Ovary (tissue), 9 donors: Measurements from ENCODE around the gene HNRNPA1. TPM values are rescaled to one million over a fixed set of nuclear protein-coding genes. Genes with fewer than 3 reads are reported as not detected.

Source experiments
- DNase-seq, 5 donors: peaks; one replicate each; pipeline ENCODE4 v3.0.0-alpha.2; 2019 to 2020
- H3K27ac ChIP-seq, 2 donors: fragments of 200-600 bp; one replicate each; pipeline versions ENCODE4 v1.5.1 to v1.8.0; 2019 to 2022
- H3K27me3 ChIP-seq: fragments of 200-600 bp; one replicate; pipeline ENCODE4 v1.8.0; 2022
- H3K36me3 ChIP-seq: fragments of 200-600 bp; sonication (generic); one replicate; pipeline ENCODE4 v1.5.1; 2019
- H3K4me1 ChIP-seq: one replicate; pipeline ENCODE4 v1.8.1; 2013; ENCODE audit warnings: mild to moderate bottlenecking, moderate library complexity; ENCODE audit not compliant: insufficient read depth
- H3K4me3 ChIP-seq: fragments of 200-600 bp; sonication (generic); one replicate; pipeline ENCODE4 v1.5.1; 2017
- H3K9me3 ChIP-seq, 2 donors: fragments of 200-600 bp in 1 of 2; sonication (generic) in 1 of 2; one replicate each; pipeline versions ENCODE4 v1.5.1 to v1.8.1; 2013 to 2019; ENCODE audit warnings: mild to moderate bottlenecking in 1 of 2, moderate library complexity in 1 of 2
- CTCF ChIP-seq, 3 donors: fragments of 450-650 bp in 2 of 3; fragments of 200-600 bp in 1 of 3; IDR thresholded peaks; one replicate each; pipeline versions ENCODE4 v1.5.1 to v1.8.0; 2016 to 2022; ENCODE audit warnings: antibody characterized with exemption in 3 of 3, mild to moderate bottlenecking in 1 of 3
- EP300 ChIP-seq: sonication (generic); formaldehyde crosslinking; IDR thresholded peaks from one replicate; pipeline ENCODE4 v1.6.1; 2017; ENCODE audit warnings: antibody characterized with exemption
- POLR2A ChIP-seq: fragments of 450-650 bp; IDR thresholded peaks from one replicate; pipeline ENCODE4 v1.6.1; 2017; ENCODE audit warnings: antibody characterized with exemption, mild to moderate bottlenecking, moderate library complexity
- WGBS, 3 donors: extraction: QIAGEN DNeasy Blood & Tissue Kit in 1 of 3; methylation state at CpG; one replicate each; pipeline versions ENCODE4 v1.1.5 to v1.1.7; 2013 to 2017; 5-methylcytosine and 5-hydroxymethylcytosine counted together
- intact Hi-C, 4 donors: fragments of 100-400 bp; cut with DNase I; formaldehyde crosslinking; loops; one replicate each; pipeline versions ENCODE4 v1.11.0 to v1.15.1; 2022 to 2023
- polyA plus RNA-seq, 2 donors: library from polyadenylated mRNA; stranded (reverse); fragments of 200-250 nt in 1 of 2; fragments of 350-450 nt in 1 of 2; fragmentation: Illumina TruSeq in 1 of 2; extraction: RNeasy Lipid Tissue Mini Kit (QIAGEN cat#74804) in 1 of 2; gene quantifications; one replicate each; pipeline ENCODE4 v1.2.3, GENCODE V29; 2013 to 2014
- total RNA-seq, 7 donors: library from RNA; depleted of rRNA in 2 of 7; stranded (reverse); fragments of >200 nt in 2 of 7; fragmentation: NEBNext Ultra II Directional in 3 of 7; extraction: Animal tissue kit (Norgen Biotek cat#: 25700) in 3 of 7; gene quantifications; one replicate each; pipeline versions ENCODE4 v1.1.0 to v1.2.4, GENCODE V29; 2016 to 2023
- donor health status: DM: no; HTN: no; CAD: no; lungs with moderate emphysema.
- donor health status: DM: no; HTN: no; CAD: no.
- donor health status: Bipolar disorder and iron deficiency.
- donor health status: DM: yes; HTN: yes; CAD: no.
- donor health status: DM: no; HTN: no; CAD: no.
- donor health status: DM: yes; HTN: yes; CAD: no.

HNRNPA1 gene
- total and polyA plus RNA-seq, 9 donors, result 586 to 2,586 (median 2,385) TPM

DNA sequence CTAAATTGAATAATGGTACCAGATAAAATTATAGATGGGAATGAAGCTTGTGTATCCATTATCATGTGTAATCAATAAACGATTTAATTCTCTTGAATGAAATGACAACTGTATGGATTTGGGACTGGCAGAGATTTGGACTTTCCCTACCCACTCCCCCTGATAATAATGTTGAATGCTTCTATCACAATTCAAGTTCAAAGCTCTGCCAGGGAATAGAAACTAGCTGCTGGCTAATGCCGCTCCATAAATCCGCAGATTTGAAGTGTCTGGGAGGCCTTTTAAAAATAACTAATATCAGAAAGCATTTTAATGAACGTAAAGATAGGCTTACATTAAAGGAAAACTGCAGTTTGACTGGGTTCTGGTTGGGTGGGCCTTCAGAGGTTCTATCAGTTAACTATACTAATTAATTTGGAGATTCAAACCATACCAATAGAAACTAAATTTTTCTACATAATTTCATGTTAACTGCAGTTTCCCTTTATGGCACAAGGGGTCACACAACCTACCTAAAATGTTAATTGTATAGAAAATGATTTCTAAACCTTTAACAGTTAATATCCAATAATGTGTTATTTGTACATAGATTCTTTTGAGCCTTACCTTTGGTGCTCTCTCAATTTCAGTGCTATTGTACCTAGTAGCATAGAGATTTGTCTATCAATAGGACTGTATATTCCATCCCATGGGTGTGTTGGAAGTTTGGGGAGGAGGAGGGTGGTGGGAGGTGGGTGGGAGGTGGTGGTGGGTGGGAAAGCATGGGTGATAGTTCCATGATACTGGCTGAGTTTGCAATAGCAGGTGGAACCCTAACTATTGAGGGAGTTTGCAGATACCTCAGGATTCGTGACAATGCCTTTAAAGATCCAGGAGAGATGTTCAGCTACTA lies 4.9 kb downstream of the HNRNPA1 start:
- intact Hi-C loops, result loop anchor here in 1 of 4 donors (10.0 kb wide), 2 partner anchors 61 to 69 kb away; no protein-coding TSS in a partner anchor
- no peak for TF ChIP-seq POLR2A
- no peak for TF ChIP-seq CTCF (IDR thresholded peaks at IDR 0.05)
- no peak for TF ChIP-seq EP300
- Histone ChIP-seq H3K4me3 (no peak overlapping the region), H3K27ac (no peak overlapping the region), H3K36me3 (no peaks in the 10 kb centered on the region), H3K4me1 (peaks cover 2% of the 10 kb centered on the region), H3K9me3 (no peaks in the 10 kb centered on the region), H3K27me3 (no peaks in the 10 kb centered on the region)
- WGBS, 3 donors, result 50 to 58% (median 52%) methylated on average over 5 of the region's 5 CpGs
- DNase-seq, result no peak

- no peaks in the 10 kb centered on the region for H3K36me3 ChIP-seq
- 48 to 52% (median 50%) methylated on average over 12 of the region's 12 CpGs for WGBS, 3 donors
Measured at GRCh38 chr12:54286042-54287030, 5.8 kb downstream of the HNRNPA1 start.

DNA sequence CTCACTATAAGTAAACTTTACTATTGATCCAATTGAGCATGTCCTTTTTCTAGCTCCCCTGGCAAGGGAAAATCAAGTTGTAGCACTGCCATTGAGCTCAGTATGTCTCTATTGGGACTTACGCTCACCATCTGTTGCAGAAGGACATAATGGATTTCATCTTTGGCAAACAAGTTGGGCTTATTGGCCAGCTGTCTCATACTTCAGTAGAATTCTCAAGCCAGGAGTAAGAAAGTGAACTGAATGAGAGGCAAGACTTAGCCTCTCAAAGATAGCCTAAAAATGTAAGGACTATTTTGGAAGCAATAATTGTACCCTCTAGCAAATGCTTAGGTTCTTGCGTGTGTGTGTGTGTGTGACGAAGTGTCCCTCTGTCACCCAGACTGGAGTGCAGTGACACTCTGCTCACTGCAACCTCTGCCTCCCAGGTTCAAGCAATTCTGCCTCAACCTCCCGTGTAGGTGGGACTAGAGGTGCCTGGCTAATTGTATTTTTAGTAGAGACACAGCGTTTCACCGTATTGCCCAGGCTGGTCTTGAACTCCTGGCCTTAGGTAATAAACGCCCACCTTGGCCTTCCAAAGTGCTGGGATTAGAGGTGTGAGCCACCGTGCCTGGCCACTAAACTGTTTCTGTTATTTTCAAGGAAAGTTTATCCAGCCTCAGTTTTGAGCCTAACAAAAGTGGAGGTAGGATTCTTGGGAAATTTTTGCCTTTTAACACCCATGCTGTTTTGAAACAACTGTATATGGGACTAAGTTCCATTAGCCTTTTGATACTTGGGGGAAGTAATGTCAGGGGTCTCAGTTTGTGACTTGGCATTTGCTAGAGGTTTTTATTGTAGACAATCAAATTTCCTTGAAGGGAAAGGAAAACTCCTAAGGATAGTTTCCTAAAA lies 7.0 kb downstream of the HNRNPA1 start:
- no peak for TF ChIP-seq EP300
- Histone ChIP-seq H3K4me1 (peaks cover 2% of the 10 kb centered on the region), H3K27me3 (no peaks in the 10 kb centered on the region), H3K36me3 (no peaks in the 10 kb centered on the region), H3K9me3 (no peaks in the 10 kb centered on the region), H3K4me3 (no peak overlapping the region), H3K27ac (no peak overlapping the region)
- intact Hi-C loops, result loop anchor here in 1 of 4 donors (10.0 kb wide), 2 partner anchors 63 to 67 kb away; no protein-coding TSS in a partner anchor
- 50 to 62% (median 54%) methylated on average over 8 of the region's 8 CpGs for WGBS, 3 donors
- no peak for DNase-seq

More at GRCh38 chr12:54286042-54287030, 5.8 kb downstream of the HNRNPA1 start:
- intact Hi-C loops, result loop anchor here in 1 of 4 donors (10.0 kb wide), 2 partner anchors 62 to 68 kb away; no protein-coding TSS in a partner anchor
- Histone ChIP-seq H3K27me3 (no peaks in the 10 kb centered on the region), H3K27ac (no peak overlapping the region), H3K4me1 (peaks cover 2% of the 10 kb centered on the region), H3K4me3 (no peak overlapping the region), H3K9me3 (no peaks in the 10 kb centered on the region)
- TF ChIP-seq EP300 (no peak), CTCF (IDR thresholded peaks at IDR 0.05) (no peak), POLR2A (no peak)
- DNase-seq, result no peak

DNA sequence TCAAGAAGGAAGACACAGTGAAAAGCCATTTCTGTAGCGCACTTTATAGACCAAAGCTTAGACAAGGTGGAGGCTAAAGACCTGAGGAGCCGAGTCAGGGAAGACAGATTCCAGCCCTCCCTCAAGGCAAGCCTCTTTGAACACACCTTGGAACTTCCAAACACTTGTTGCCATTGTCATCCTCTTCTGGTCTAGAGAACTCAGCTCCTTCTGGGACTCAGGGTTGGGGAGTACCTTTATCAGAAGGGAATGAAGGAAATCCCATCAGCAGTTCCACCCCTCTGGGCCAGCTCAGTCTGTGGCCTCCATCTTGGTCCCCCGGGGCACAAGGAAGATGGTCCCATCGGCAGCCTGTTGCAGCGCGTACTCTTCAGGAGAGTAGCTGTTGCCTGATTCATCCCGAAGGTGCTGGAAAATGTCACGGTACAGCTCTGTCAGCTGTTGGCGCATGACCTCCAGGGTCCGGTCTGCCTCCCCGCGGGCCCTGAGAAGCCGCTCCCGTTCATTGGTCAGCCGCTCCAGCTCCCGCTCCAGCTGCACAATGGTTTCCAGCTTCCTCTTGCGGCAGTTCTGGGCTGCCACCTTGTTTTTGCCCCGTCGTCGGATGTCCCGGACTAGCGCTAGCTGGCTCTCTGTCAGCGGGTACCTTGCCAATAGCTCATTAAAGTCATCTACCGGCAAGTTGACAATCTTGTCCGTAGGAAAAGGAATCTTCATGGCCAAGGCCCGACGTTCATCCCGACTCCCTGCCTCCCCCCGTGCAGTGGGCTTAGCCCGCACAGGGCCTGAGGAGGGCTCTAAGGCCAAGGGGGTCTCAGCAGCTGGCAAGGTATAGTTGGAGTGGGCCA lies 11.8 kb downstream of the HNRNPA1 start:
- Histone ChIP-seq H3K27ac (no peak overlapping the region), H3K4me1 (no peaks in the 10 kb centered on the region), H3K9me3 (no peaks in the 10 kb centered on the region), H3K36me3 (no peaks in the 10 kb centered on the region), H3K27me3 (no peaks in the 10 kb centered on the region), H3K4me3 (no peak overlapping the region)
- DNase-seq, result no peak
- TF ChIP-seq POLR2A, result no peak
- no peak for TF ChIP-seq CTCF (IDR thresholded peaks at IDR 0.05)
- no peak for TF ChIP-seq EP300
- intact Hi-C loops, result no loop called here
- WGBS, 3 donors, result 92 to 94% (median 93%) methylated on average over 30 of the region's 30 CpGs
